HG03520 (cell line): Measurements from ENCODE around the gene WHRN.

Experiments
- ATAC-seq: cut with Tn5 transposase; IDR thresholded peaks from one replicate; pipeline ENCODE4 v1.9.1; 2021; ENCODE audit warnings: mild to moderate bottlenecking, moderate library complexity; ENCODE audit not compliant: unreplicated experiment

WHRN gene

DNA sequence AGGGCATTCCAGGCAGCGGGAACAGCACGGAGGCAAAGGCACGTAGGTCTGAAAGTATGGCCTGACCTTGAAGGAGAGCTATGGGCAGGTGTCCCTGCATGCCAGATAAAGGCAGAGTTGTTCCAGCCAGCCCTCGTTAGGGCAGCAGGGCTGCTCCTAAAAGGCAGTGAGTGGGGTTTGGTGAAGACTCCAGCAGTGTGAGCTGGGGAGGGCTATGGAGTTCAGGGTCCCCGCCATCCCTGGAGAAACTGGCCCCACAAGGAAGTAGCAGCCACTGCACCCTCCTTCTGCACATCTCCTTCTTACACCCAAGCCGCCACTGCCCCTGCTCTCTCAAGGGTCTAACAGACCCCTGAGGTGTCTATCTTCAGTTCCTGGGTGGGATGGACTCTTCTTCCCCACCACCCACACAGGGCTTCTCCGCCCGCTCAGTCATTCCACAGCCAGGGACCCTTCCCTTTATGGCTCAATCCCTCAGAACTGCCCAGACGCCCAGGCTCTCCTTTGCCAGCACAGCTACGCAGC is 118.8 kb downstream of the WHRN start:
- no peak for ATAC-seq

DNA sequence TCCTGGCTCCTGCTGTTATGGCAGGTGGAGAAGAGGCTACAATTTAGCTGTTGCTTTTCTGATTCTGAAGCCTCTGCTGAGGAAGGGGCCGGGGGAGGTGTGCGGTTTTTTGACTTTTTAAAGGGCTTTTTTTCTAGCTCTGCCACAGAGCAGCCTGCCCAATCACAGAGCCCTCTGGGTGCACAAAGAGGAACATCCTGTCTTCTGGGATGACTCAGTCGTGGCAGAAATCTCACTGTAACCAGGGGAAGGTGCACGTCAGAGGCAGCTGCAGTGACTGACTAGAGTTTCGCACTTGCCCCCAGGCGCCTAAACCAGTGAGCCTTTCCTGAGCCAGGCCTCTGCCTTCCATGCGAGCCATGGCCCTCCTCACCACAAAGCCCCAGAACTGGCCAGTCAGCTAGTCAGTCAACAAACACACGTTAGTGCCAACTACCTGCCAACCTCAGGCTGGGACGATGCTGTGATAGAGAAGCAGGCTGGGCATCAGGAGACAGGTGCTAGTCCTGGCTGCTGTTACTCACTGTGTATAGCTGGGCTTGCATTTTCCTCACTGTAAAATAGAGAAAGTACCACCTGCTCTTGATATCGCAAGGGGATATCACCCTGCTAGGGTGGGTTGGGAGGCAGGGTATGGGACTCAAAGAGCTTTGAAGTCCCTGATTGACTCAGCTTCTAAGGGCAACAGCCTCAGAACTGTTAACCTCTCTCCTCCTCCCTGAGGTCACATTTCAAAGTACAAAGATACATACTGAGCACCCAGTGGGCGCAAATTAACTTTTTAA is 119.7 kb downstream of the WHRN start:
- ATAC-seq: peak; percentile 87

- ATAC-seq: no peak
Observed at GRCh38 chr9:114384836-114385396, 120.4 kb downstream of the WHRN start.

DNA sequence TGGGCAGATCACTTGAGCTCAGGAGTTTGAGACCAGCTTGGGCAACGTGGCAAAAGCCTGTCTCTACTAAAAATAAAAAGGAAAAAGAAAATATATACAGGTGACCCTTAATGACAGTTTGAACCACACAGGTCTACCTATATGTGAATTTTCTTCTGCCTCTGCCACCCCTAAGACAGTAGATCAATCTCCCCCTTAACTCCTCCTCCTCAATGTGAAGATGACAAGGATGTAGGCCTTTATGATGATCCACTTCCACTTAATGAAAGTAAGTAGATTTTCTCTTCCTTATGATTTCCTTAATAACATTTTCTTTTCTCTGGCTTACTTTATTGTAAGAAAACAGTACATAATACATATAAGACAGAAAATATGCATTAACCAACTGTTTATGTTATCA is 120.9 kb downstream of the WHRN start:
- no peak for ATAC-seq

DNA sequence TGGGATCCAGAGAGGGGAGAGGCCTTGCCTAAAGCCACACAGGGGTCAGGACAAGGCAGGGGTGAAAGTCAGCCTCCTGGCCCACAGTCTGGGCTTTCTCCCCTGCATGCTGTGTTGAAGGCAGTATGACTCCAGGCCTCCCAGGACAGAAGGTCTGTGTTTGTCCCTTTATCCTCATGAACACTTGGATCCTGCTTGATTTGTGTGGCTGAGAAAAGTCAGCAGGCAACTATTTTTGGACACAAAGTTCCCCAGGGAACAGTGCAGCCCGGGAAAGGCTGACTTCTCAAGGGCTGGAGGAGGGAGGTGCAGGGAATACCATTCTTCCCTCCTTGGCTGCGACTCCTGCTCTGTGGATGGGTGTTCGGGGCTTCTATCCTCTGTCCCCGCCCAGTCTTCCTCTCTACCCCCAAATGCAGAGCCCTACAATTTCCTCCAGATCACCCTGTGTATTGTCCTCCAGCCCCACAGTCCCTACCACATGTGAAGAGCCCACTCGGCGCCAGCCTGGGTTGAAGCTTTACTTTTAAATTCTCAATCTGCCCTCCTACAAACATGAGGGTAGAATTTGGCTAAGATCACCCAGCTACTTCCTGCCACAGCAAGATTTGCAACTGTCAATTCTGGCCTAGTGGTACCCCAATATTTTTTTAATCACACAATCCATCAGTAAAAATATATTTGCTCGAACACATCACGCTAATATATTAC is 121.6 kb downstream of the WHRN start:
- no peak for ATAC-seq

- ATAC-seq: no peak
Observed at GRCh38 chr9:114382699-114383520, 122.4 kb downstream of the WHRN start.

- ATAC-seq: no peak
Observed at GRCh38 chr9:114378883-114379282, 126.4 kb downstream of the WHRN start.

- ATAC-seq: no peak
Observed at GRCh38 chr9:114378016-114378415, 127.3 kb downstream of the WHRN start.

- ATAC-seq: no peak
Observed at GRCh38 chr9:114376586-114377445, 128.5 kb downstream of the WHRN start.

DNA sequence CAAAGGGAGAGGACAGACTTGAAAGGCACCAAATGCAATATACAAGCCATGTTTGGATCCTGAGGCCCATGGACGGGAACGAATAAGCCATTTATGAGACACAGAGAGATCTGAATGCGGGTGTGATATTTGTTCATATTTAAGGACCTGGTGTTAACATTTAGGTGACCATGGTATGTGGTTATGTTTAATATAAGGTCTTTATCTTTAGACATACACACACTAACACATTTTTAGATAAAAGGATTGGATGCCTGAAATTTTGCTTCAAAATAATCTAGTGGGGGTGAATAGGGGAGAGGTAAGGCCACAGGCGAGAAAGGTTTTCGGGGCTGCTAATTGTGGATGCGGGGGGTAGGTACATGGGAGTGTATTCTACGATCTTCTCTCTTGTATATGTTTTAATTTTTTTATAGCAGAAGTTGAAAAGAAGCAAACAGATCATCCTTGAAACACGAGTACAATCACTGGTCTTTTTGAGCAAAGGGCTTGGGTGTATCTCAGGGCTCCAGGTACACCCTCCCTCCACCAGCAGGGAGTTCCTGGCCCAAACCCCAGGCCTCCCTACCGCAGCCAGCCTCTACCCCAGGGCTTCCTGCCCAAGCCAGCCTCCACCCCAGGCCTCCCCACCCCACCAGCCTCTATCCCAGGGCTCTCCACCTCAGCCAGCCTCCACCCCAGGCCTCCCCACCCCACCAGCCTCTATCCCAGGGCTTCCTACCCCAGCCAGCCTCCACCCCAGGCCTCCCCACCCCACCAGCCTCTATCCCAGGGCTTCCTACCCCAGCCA is 129.7 kb downstream of the WHRN start:
- no peak for ATAC-seq

- no peak for ATAC-seq
Observed at GRCh38 chr9:114374936-114375335, 130.3 kb downstream of the WHRN start.

DNA sequence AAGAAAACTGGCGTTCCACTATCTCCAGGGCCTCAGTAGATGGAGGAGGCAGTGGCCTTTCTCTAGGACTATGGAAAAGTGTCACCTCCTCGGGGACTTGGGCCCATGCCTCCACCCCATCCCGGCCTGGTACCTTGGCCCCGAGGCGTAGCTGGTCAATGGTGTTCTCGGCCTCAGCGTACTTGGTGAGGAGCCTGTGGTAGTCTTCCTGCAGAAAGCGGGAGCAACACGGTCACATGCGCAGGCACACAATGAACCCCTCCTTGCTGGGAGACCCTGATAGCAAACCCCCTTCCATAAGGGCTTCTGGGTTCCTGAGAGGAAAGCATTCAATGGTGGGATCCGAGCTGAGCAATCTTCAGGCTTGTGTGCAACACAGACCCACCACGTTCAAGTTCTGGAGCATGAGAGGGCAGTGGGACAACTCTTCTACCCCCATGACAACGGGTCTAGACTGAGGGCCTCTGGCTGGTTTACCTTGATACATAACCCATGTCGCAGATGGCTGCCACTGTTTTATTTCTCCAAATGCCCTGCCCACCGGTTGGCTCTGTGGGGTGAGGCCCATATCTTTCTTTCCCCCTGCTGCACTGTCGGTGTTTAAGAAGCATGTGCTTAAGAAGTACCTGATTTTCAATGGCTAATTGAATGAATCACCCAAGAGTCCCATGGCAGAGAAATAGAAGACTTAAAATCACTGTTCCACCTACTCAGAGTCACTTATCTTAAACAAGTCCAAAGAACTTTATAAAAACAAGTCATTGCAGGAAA is 131.1 kb downstream of the WHRN start:
- ATAC-seq: no peak

- peak; percentile 92 for ATAC-seq
Observed at GRCh38 chr9:114372921-114373448, 132.3 kb downstream of the WHRN start.

- ATAC-seq: no peak
Observed at GRCh38 chr9:114371973-114372917, 133.0 kb downstream of the WHRN start.

DNA sequence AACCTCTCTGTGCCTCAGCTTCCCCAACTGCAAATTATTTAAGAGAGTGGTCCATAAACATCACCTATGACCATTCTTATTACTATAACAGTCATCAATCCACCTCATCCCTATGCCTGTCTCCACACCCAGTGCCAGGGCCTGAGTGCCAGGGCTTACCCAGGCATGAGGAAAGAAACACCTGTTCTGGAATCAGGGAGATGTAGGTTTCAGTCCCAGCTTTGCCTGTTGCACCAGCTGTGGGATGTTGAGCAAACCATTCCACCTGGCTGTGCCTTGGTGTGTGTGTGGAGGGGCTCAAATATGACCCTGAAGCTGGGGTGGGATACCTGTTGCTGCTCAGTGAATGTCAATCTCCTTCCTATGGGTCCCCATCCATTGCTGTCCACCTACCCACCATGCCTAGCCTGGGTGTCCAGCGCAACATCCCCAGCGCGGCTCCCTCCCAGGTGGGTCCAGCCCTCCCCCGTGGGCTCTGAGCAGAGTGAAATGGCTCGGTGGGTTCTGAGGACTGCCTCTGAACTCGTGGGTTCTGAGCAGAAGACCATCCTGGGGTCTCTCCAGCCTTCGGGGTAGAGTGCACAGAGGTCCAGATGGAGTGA is 133.8 kb downstream of the WHRN start:
- no peak for ATAC-seq

DNA sequence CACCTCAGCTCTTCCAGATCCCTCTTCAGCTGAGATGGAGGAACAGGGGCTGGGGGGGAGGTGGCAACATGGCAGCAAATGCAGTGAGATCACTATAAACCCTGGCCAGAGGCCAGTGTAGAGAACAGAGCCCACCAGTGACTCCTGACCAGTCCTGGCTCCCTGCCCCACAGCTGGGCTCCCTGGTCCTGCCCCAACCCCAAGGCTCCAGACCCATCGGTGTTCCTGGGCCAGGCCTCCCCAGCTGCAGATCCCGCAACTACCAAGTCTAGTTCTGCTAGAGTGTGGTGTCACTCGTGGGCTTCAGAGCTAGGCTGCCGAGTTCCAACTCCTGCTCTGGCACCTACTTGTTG is 134.3 kb downstream of the WHRN start:
- no peak for ATAC-seq
